D721Med (cell line): ENCODE data around the gene FHL2.

ENCODE experiments used
- DNase-seq: peaks from one replicate; pipeline ENCODE4 v3.0.0; 2011; ENCODE audit warnings: low spot score; ENCODE audit not compliant: insufficient read length
- FAIRE-seq: peaks from 2 replicates; lab custom pipeline; 2011; peaks lifted over from hg19 to GRCh38; lab: Jason Lieb, UNC
- TF ChIP-seq, protein P1 (sequence below): IDR thresholded peaks from 2 replicates; pipeline ENCODE4 v1.5.1; 2012; ENCODE audit warnings: mild to moderate bottlenecking, control low read depth; ENCODE audit not compliant: insufficient read depth; ENCODE audit errors: missing control alignments

The FHL2 gene

DNA sequence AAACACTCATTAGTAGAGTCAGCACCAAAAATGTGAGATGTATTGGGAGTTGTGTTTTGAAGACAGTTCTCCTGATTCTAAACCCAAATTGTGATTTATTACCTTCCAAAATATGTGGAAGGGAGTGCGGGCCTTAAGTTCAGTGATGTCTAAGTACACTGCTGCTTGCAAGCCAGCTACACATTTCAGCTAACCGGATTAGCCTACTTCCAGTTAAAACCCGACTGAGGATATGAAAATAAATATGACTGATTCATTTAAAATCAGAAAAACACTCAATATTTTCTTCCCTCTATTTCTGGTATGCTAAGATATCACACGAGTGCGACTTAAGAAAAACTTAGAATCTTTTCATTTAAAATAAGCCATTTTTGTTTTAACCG, 907 bp downstream of the FHL2 start:
- TF ChIP-seq, protein P1, sequence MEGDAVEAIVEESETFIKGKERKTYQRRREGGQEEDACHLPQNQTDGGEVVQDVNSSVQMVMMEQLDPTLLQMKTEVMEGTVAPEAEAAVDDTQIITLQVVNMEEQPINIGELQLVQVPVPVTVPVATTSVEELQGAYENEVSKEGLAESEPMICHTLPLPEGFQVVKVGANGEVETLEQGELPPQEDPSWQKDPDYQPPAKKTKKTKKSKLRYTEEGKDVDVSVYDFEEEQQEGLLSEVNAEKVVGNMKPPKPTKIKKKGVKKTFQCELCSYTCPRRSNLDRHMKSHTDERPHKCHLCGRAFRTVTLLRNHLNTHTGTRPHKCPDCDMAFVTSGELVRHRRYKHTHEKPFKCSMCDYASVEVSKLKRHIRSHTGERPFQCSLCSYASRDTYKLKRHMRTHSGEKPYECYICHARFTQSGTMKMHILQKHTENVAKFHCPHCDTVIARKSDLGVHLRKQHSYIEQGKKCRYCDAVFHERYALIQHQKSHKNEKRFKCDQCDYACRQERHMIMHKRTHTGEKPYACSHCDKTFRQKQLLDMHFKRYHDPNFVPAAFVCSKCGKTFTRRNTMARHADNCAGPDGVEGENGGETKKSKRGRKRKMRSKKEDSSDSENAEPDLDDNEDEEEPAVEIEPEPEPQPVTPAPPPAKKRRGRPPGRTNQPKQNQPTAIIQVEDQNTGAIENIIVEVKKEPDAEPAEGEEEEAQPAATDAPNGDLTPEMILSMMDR = no peak
- FAIRE-seq = no peak
- DNase-seq = no peak

DNA sequence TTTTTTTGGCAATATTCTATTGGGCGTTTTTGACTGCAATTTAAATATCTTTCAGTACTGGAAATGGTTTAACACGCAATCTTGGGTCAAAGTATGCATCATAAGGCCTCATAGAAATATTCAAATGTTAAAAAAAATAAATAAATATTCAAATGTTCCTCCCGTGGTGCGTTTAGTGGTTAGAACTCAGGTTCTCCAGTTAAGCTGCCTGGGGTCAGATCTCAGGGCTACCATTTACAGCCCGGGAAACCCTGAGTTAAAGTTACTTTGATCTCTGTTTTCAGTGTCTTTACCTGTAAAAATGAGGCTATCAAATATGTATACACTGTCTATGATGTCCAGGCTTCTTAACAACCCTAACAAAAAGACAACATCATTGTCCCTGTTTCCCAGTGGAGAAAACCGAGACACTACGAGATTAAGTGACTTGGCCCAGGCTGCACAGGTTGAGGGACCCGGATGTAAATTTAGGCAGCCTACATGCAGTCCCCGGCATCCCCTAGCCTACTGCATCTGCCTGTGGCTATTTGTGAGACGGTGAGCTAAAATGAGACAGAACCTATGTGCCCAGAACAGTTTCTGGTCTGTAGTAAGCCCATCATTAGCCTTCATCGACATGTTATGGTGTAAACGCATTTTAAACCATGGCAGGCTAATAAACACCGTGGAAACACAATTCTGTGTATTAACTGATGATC, 1.7 kb downstream of the FHL2 start:
- FAIRE-seq (no peak), DNase-seq (no peak)
- TF ChIP-seq, protein P1 = no peak

DNA sequence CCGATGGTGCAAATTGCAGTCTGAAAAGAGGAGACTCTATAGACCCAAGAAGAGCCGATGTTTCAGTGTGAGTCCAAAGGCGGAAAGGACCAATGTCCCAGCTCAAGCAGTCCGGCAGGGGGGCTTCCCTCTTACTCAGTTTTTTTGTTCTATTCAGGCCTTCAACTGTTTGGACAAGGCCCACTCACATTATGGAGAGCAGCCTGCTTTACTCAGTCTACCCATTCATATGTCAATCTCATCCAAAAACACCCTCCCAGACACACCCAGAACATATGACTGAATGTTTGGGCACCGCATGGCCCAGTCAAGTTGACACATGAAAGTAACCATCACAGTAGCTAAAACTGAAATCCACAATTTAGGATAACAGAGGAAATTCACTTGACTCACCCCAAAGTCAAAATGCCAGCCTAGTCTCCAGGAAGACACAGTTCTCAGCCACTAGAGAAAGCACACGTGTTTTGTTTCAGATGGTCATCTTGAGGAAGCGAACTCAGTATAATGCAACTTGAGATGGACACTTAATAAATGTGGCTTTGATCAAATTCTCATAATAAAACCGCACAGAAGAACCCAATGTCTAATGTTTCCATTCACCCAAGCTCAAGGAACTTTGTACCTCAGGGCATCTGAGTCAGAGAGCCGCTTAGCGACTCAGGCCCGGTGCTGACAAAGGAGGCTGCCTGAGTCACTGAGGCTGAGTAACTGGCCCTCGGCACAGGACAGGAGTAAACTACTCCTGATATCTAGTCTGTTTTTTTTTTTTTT, 2.4 kb downstream of the FHL2 start:
- FAIRE-seq (no peak), DNase-seq (no peak)
- TF ChIP-seq, protein P1 = no peak

DNA sequence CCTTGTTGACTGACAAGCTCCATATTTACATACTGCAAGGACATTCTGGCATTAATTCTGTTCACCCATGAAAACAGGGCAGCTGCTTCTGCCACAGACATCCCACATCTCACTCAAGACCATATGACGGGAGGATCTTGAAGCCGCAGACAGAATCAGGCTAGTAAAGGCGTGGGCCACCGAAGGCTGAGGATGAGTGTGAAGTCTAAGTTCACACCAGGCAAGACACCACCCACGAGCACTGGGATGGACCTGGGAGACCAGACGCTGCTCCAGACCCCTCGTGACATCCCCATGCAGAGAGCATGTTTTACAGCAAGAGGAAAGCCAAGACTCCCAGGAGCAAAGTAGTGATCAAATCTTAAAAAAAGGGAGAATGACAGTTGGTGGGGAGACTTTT, 3.2 kb downstream of the FHL2 start:
- FAIRE-seq = no peak
- no peak for DNase-seq
- TF ChIP-seq, protein P1 = no peak

DNA sequence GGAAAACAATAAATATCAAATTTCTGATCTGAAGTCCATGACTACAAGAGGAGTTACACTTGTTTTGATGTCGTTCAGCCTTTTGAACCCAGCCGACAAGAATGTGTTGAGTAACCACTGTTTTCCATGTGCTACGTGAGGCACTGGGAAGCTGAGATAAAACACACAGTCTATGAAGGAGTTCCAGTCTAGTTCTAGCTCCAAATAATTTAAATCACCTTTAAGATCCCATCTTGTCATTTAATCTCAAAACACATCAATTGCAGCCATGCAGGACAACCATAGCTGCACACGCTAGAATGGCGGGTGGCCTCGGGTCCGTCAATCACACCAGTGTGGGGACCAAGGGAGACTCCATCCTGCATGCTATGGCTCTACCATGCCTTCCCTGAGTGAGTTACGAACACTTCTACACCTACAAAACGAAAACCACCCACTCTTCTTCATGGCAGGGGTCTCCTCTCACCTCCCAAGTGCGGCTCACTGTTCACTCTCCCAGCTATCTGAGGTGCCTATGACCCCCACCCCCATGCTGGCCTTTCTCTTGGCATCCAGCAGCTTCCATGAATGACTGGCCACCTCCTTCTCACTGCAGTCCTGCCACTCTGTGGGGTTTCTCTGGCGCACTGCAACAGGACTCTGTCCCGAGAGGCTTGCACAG, 3.8 kb downstream of the FHL2 start:
- DNase-seq = no peak
- FAIRE-seq = no peak
- TF ChIP-seq, protein P1 = no peak

DNA sequence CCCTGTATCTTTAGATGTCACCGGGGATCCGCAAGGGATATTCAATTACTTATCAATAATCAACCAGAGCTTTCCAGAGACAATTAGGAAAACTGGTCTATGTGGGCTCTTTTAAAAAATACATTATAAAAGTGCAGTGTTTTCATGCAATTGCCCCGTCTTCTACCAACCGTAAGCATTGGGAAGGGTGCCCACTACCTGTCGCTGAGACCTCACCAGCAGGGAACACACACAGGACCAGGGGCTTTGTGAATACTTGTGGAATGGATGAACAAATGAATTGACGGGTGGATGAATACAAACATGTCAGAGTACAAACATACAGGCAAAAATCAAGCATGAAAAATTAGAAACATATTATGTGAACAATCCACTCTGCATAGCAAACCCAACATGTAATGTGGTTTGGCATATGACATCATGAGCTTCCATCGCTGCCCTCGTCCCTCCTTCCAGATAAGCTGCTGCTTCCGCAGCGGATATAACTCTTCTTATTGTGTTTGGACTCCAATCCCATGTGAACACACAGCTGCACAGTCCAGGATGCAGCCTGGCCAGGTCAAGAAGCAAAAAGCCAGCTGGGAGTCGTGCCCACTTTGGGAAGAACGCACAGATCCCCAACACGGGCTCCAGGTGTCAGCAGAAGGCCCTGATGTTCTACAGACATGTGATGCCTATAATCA, 5.3 kb downstream of the FHL2 start:
- TF ChIP-seq, protein P1 = no peak
- DNase-seq (no peak), FAIRE-seq (no peak)
